ENCODE data around the gene STXBP4.

Gene STXBP4

GRCh38 chr17:55175788-55176427 is 207.3 kb downstream of the STXBP4 start:
- H3K27ac ChIP-seq, result no peak overlapping the region

GRCh38 chr17:55177159-55177854 is 208.7 kb downstream of the STXBP4 start:
- H3K27me3 ChIP-seq (replicated peaks), result no peaks in the 10 kb centered on the region
- in situ Hi-C loops (cut with HindIII; ENCODE audit: low pct_ligation_motif_present, low sequenced_read_pairs), result no loop called here
- no peak overlapping the region for H3K27ac ChIP-seq
- peak; percentile 29 for TF ChIP-seq CTCF (IDR thresholded peaks at IDR 0.05; ENCODE audit: low read depth, low read length, missing control alignments)
- no peak overlapping the region for H3K4me3 ChIP-seq (ENCODE audit: low read depth, low read length)
- DNase-seq, result no peak
- no peaks in the 10 kb centered on the region for H3K36me3 ChIP-seq (replicated peaks)

More at GRCh38 chr17:55175788-55176427, 207.3 kb downstream of the STXBP4 start:
- in situ Hi-C loops (cut with HindIII; ENCODE audit: low pct_ligation_motif_present, low sequenced_read_pairs), result no loop called here
- no peak for TF ChIP-seq CTCF (IDR thresholded peaks at IDR 0.05; ENCODE audit: low read depth, low read length, missing control alignments)
- DNase-seq, result no peak
- Histone ChIP-seq H3K27me3 (replicated peaks) (no peaks in the 10 kb centered on the region), H3K36me3 (replicated peaks) (no peaks in the 10 kb centered on the region), H3K4me3 (ENCODE audit: low read depth, low read length) (no peak overlapping the region)

GRCh38 chr17:55177855-55178217 is 209.3 kb downstream of the STXBP4 start:
- in situ Hi-C loops (cut with HindIII; ENCODE audit: low pct_ligation_motif_present, low sequenced_read_pairs), result no loop called here
- Histone ChIP-seq H3K27ac (no peak overlapping the region), H3K4me3 (ENCODE audit: low read depth, low read length) (no peak overlapping the region), H3K27me3 (replicated peaks) (no peaks in the 10 kb centered on the region), H3K36me3 (replicated peaks) (no peaks in the 10 kb centered on the region)
- no peak for DNase-seq
- no peak for TF ChIP-seq CTCF (IDR thresholded peaks at IDR 0.05; ENCODE audit: low read depth, low read length, missing control alignments)

GRCh38 chr17:55186937-55187770 is 218.6 kb downstream of the STXBP4 start:
- no peaks in the 10 kb centered on the region for H3K27me3 ChIP-seq (replicated peaks)
- DNase-seq, result no peak
- H3K4me3 ChIP-seq (ENCODE audit: low read depth, low read length), result no peak overlapping the region
- no peaks in the 10 kb centered on the region for H3K36me3 ChIP-seq (replicated peaks)
- in situ Hi-C loops (cut with HindIII; ENCODE audit: low pct_ligation_motif_present, low sequenced_read_pairs), result no loop called here
- H3K27ac ChIP-seq, result no peak overlapping the region
- no peak for TF ChIP-seq CTCF (IDR thresholded peaks at IDR 0.05; ENCODE audit: low read depth, low read length, missing control alignments)

GRCh38 chr17:55190748-55191147 is 222.2 kb downstream of the STXBP4 start:
- in situ Hi-C loops (cut with HindIII; ENCODE audit: low pct_ligation_motif_present, low sequenced_read_pairs), result no loop called here
- Histone ChIP-seq H3K36me3 (replicated peaks) (no peaks in the 10 kb centered on the region), H3K4me3 (ENCODE audit: low read depth, low read length) (no peak overlapping the region), H3K27ac (no peak overlapping the region), H3K27me3 (replicated peaks) (no peaks in the 10 kb centered on the region)
- TF ChIP-seq CTCF (IDR thresholded peaks at IDR 0.05; ENCODE audit: low read depth, low read length, missing control alignments), result no peak
- no peak for DNase-seq
